COLO668 (cell line): ENCODE data around the gene GRID2.
"Not testable (repeated sequence)": the region's sequence is repeated elsewhere in the genome, so short reads cannot be mapped to it uniquely, and the experiment has no call there.

Experiments
- DNase-seq: peaks from one replicate; lab custom pipeline; 2025; ENCODE audit not compliant: unreplicated experiment; lab: John Stamatoyannopoulos, UW

Gene GRID2

GRCh38 chr4:92303621-92304027 lies at the start of gene GRID2:
Gene GRID2, plus strand, starts transcription at chr4:92303966.
- peak; percentile 59 for DNase-seq

DNA sequence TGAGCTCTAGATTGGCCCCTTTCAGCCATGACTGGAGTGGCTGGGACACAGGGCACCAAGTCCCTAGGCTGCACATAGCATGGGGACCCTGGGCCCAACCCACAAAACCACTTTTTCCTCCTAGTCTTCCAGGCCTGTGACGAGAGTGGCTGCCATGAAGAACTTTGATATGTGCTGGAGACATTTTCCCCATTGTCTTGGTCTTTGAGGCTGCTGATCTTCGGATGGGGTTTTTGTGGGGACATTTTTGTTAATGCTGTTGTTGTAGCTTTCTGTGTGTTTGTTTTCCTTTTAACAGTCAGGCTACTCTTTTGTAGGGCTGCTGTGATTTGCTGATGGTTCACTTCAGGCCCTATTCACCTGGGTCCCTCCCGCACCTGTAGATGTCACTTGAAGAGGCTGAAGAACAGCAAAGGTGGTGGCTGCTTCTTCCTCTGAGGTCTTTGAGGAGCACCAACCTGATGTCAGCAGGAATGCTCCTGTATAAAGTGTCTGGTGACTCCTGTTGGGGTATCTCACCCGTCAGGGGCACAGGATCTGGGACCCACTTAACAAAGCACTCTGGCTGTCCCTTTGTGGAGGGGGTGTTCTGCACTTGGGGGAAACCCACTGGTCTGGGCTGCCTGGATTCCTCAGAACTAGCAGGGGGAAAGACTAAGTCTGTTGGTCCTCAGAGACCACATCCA lies 49.6 kb upstream of the GRID2 start:
- no peak for DNase-seq

GRCh38 chr4:92254767-92255442 lies 48.9 kb upstream of the GRID2 start:
- no peak for DNase-seq

GRCh38 chr4:92255920-92256244 lies 47.9 kb upstream of the GRID2 start:
- no peak for DNase-seq

- DNase-seq = no peak
These were observed 45.6 kb upstream of the GRID2 start for GRCh38 chr4:92257931-92258857.

DNA sequence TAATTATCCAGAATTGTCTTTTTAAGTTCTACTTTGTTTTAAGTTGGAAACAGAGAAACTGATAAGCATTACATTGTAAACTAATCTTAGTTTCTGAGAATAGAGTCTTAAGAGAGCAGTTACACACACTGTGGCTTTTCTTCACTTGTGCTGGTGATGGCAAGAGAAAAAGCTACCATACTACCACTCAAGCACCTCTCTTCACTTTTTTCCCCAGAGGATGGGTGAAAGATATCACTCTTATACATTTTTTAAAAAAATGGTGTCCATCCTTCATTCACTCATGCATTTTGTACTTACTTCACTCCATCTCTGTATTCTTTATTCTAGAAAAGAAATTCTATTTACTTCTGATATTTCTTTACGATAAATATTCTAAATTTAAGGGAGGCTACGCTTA lies 42.5 kb upstream of the GRID2 start:
- DNase-seq = no peak

GRCh38 chr4:92262371-92262770 lies 41.4 kb upstream of the GRID2 start:
- no peak for DNase-seq

DNA sequence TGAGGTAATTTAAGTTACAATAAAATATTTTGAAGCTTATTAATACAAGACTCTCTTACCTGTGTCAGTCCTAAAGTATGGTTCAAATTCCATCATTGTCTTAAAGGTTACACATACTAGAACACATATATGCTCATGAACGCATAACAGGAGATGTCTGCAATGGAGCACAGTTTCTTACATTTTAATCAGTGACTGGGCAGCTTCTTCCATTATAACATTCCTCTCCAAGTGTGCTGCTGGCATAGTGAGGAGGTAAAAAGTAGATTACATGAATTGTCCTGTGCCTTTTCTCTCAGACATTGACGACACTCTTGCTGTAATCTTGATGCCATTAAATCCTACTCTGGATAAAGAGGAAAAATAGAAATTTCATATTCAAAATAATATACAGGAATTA lies 40.8 kb upstream of the GRID2 start:
- no peak for DNase-seq

DNA sequence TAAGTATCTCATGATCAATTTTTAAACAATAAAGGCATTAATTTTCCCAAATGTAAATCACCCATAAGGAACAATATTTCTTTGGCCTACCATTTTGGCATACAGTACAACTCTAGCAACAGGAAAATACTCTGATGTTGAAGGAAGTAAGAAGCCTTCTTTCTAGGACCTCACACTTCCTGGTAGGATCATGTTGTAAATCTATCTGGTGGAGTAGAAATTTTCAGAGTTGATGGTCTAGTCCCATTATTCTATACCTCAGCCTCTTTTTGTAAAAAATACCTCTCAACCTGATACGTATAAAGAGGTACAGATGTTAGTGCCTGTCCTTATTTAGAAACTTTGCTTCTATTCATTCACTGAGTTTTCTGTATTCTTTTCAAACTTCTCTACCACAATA lies 40.2 kb upstream of the GRID2 start:
- DNase-seq = no peak

GRCh38 chr4:92264163-92264562 lies 39.6 kb upstream of the GRID2 start:
- no peak for DNase-seq

GRCh38 chr4:92265021-92265420 lies 38.7 kb upstream of the GRID2 start:
- no peak for DNase-seq

GRCh38 chr4:92265798-92266197 lies 38.0 kb upstream of the GRID2 start:
- no peak for DNase-seq

DNA sequence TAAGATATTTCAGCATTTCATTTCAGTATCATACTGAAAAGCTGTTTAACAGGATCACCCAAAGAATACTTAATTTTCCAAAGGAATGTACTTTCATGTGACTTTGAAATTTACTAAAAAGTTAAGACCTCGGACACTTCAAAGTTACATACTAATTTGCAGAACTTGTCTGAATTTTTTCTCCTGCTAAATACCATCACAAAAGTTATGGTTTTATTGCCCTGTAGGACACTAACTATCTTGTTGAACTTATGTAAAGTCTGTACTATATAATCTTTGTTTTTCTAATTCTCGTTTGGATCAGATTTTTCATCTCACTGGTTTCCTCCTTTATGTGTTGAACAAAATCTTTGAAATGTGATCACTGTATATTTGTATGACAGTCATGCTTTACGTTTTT lies 37.2 kb upstream of the GRID2 start:
- no peak for DNase-seq

DNA sequence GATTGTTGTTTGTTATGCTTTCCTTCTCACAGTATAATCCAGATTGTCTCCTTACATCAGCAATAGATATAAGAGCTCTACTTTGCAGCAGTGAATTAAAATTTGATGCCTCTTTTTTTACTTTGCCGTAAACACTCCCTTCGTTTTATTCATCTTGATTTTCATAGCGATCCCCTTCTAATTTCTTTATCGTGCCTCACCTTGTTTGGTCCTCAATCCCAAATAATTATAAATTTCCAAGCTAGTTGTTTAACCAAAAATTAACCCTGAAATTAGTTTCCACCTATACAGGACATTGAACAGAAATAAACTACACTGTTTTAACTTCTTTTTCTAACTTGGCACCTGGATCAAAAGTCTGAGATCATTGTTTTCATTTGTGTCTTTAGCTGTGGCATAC lies 35.1 kb upstream of the GRID2 start:
- no peak for DNase-seq

DNA sequence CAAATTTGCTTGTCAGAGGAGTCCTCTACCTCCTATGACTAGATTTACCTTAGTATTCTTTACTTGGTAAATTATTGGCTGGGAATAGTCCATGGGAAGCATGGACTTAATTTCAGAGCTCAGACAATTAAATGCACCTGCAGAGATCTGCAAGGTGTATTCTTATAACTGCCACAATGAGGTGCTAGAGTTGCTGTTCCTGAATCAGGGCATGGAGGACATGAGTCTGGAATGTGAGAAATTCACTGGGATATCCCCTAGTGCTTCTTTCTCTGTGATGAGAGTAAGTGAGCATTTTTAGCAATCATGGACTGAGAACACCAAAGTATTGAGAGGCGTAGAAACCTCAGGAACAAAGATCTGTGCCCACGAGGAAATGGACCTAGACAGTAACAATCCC lies 32.9 kb upstream of the GRID2 start:
- DNase-seq = no peak

DNA sequence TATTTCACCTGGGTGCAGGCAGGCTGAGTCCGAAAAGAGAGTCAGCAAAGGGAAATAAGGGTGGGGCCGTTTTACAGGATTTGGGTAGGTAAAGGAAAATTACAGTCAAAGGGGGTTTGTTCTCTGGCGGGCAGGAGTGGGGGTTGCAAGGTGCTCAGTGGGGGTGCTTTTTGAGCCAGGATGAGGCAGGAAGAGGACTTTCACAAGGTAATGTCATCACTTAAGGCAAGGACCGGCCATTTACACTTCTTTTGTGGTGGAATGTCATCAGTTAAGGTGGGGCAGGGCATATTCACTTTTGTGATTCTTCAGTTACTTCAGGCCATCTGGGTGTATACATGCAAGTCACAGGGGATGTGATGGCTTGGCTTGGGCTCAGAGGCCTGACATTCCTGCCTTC lies 32.2 kb upstream of the GRID2 start:
- DNase-seq = not testable (repeated sequence)

DNA sequence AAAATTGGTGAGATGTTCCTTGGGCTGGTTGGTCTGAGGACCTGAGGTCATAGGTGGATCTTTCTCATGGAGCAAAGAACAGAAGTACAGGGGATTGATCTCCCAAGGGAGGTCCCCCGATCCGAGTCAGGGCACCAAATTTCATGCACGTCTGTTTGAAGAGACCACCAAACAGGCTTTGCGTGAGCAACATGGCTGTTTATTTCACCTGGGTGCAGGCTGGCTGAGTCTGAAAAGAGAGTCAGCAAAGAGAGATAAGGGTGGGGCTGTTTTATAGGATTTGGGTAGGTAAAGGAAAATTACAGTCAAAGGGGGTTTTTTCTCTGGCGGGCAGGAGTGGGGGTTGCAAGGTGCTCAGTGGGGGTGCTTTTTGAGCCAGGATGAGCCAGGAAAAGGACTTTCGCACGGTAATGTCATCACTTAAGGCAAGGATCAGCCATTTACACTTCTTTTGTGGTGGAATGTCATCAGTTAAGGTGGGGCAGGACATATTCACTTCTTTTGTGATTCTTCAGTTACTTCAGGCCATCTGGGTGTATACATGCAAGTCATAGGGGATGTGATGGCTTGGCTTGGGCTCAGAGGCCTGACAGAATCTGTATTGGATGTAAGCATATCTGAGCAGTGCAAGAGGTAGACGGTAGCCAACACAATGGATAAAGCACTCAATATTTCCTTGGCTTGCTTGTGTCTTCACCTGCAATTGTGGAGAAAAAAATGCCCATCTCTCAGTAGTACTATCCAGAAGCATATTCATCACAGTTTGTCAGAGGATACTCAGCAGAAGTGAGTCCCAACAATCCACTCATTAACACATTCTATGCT lies 26.5 kb upstream of the GRID2 start:
- not testable (repeated sequence) for DNase-seq

DNA sequence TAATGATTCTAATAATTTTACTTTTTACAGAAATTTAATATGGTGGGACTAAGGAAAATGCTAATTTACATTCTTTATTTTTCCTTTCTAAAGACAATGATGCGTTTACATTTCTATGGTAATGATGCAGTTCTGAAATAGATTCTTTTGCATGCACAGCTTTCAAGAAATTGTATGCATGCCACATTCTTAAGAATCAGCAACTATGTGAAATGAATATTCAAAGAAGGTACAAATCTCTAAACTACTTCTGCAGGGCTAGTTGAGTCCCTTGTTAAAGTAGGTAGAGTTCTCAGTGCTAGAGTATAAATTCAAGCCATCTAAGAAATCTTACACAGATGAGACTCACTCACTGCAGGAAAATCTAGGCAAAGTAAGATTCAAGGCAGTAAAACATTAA lies 24.5 kb upstream of the GRID2 start:
- no peak for DNase-seq

DNA sequence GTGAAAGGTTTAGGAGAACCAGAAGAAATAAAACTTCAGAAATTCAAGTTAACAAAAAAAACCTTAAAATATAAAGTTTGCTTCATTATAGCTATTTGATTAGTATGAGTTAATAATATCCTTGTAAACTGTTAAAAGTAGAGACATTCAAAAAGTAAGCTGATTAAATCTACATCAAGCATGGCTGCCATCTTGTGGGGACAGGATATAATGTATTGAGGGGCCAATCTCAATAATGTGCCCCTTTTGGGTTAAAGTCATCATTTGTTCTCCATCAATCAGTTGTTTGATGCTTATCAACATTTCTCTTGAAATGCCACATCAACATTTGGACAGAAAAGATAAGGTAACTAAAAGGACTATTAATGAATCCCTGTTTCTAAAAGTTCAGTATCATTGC lies 4.6 kb upstream of the GRID2 start:
- DNase-seq = no peak

- DNase-seq = no peak
These were observed 355 bp downstream of the GRID2 start for GRCh38 chr4:92304121-92304520.

- DNase-seq = peak; percentile 11
These were observed 840 bp downstream of the GRID2 start for GRCh38 chr4:92304606-92305005.
